Measurements from ENCODE around the gene HYOU1. TPM values are rescaled to one million over a fixed set of nuclear protein-coding genes. Genes with fewer than 3 reads are reported as not detected.

Gene HYOU1
- total RNA-seq, 1 experiment from 2014 or later = 268 TPM

GRCh38 chr11:119089319-119089718 is 32.3 kb upstream of the HYOU1 start:
- H3K9me3 ChIP-seq (ENCODE audit: control insufficient read depth, insufficient read depth, low read depth, low read length) = no peaks in the 10 kb centered on the region
- intact Hi-C loops (cut with micrococcal nuclease; ENCODE audit: unreplicated experiment) = no loop called here
- H3K36me3 ChIP-seq (ENCODE audit: control insufficient read depth, insufficient read depth, low read length) = peaks cover 6% of the 10 kb centered on the region
- H3K27me3 ChIP-seq (ENCODE audit: control insufficient read depth, insufficient read depth, low read length) = no peaks in the 10 kb centered on the region
- H3K27ac ChIP-seq (ENCODE audit: low read length) = no peak overlapping the region
- BruUV-seq (replicated peaks) = no TSS peak
- no peak overlapping the region for H3K4me3 ChIP-seq (ENCODE audit: low read depth in 2 of 2, low read length in 2 of 2)
- in situ Hi-C loops (cut with HindIII; ENCODE audit: low pct_unique_long_range_greater_than_20kb, low sequenced_read_pairs) = no loop called here
- DNase-seq (ENCODE audit: low read depth, low spot score) (no peak), ATAC-seq (no peak)
- peaks cover 24% of the 10 kb centered on the region for H3K4me1 ChIP-seq (ENCODE audit: control insufficient read depth, insufficient read depth, low read length)
- POLR2A ChIA-PET = interaction anchor here (0.5 to 0.7 kb wide), 3 partner anchors 16 to 95 kb away, joined by 3 to 7 read pairs (median 6); partner anchors contain the start of gene VPS11
- TF ChIP-seq POLR2AphosphoS5 (IDR thresholded peaks at IDR 0.05; ENCODE audit: low read depth, low read length) (no peak), SIN3A (IDR thresholded peaks at IDR 0.05; ENCODE audit: borderline replicate concordance, insufficient read depth, low read depth, low read length) (no peak), TCF7L2 (IDR thresholded peaks at IDR 0.05; ENCODE audit: low read depth, low read length) (no peak), REST (IDR thresholded peaks at IDR 0.05; ENCODE audit: insufficient read depth in 1 of 2, low read depth in 2 of 2, low read length in 1 of 2) (no peak)
- TF ChIP-seq, protein P1, sequence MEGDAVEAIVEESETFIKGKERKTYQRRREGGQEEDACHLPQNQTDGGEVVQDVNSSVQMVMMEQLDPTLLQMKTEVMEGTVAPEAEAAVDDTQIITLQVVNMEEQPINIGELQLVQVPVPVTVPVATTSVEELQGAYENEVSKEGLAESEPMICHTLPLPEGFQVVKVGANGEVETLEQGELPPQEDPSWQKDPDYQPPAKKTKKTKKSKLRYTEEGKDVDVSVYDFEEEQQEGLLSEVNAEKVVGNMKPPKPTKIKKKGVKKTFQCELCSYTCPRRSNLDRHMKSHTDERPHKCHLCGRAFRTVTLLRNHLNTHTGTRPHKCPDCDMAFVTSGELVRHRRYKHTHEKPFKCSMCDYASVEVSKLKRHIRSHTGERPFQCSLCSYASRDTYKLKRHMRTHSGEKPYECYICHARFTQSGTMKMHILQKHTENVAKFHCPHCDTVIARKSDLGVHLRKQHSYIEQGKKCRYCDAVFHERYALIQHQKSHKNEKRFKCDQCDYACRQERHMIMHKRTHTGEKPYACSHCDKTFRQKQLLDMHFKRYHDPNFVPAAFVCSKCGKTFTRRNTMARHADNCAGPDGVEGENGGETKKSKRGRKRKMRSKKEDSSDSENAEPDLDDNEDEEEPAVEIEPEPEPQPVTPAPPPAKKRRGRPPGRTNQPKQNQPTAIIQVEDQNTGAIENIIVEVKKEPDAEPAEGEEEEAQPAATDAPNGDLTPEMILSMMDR (IDR thresholded peaks at IDR 0.05) = no peak
- CTCF ChIA-PET = no interaction called here

- TF ChIP-seq POLR2AphosphoS5 (IDR thresholded peaks at IDR 0.05; ENCODE audit: low read depth, low read length) = no peak
- TF ChIP-seq REST (IDR thresholded peaks at IDR 0.05; ENCODE audit: insufficient read depth in 1 of 2, low read depth in 2 of 2, low read length in 1 of 2) = no peak
- no peak for TF ChIP-seq TCF7L2 (IDR thresholded peaks at IDR 0.05; ENCODE audit: low read depth, low read length)
- TF ChIP-seq, protein P1 (IDR thresholded peaks at IDR 0.05) = no peak
- no peak for TF ChIP-seq SIN3A (IDR thresholded peaks at IDR 0.05; ENCODE audit: borderline replicate concordance, insufficient read depth, low read depth, low read length)
- Histone ChIP-seq H3K4me3 (ENCODE audit: low read depth in 2 of 2, low read length in 2 of 2) (no peak overlapping the region), H3K9me3 (ENCODE audit: control insufficient read depth, insufficient read depth, low read depth, low read length) (no peaks in the 10 kb centered on the region), H3K4me1 (ENCODE audit: control insufficient read depth, insufficient read depth, low read length) (peaks cover 23% of the 10 kb centered on the region), H3K36me3 (ENCODE audit: control insufficient read depth, insufficient read depth, low read length) (peaks cover 4% of the 10 kb centered on the region), H3K27me3 (ENCODE audit: control insufficient read depth, insufficient read depth, low read length) (no peaks in the 10 kb centered on the region), H3K27ac (ENCODE audit: low read length) (no peak overlapping the region)
- POLR2A ChIA-PET = no interaction called here
- intact Hi-C loops (cut with micrococcal nuclease; ENCODE audit: unreplicated experiment) = no loop called here
- BruUV-seq (replicated peaks) = no TSS peak
- ATAC-seq (no peak), DNase-seq (ENCODE audit: low read depth, low spot score) (no peak)
- CTCF ChIA-PET = interaction anchor here (0.6 kb wide), 1 partner anchor 195 kb away, joined by 3 read pairs; no protein-coding TSS in a partner anchor
- in situ Hi-C loops (cut with HindIII; ENCODE audit: low pct_unique_long_range_greater_than_20kb, low sequenced_read_pairs) = no loop called here
Observed at GRCh38 chr11:119088406-119088805, 31.4 kb upstream of the HYOU1 start.
